ENCODE measurements around the gene ZBTB21.

ZBTB21 gene

DNA sequence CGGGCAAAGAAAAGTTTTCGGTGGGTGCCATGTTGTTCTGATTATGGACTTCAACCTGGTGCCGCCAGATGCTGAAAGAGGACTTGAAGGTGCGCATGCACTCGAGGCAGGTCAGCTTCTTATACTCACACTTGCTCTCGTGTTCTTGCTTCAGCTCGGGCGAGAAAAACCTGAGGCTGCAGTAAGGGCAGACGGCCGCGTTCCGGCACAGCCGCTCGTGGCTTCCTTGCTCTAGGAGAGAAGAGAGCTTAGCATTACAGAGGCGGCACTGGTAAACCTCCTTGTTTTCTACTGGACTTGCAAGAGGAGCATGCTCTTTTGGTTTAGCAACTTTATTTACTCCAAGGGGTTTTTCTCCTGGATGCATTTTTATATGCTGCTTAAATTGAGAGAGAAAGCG is 18.5 kb downstream of the ZBTB21 start:
- no peak for DNase-seq

DNA sequence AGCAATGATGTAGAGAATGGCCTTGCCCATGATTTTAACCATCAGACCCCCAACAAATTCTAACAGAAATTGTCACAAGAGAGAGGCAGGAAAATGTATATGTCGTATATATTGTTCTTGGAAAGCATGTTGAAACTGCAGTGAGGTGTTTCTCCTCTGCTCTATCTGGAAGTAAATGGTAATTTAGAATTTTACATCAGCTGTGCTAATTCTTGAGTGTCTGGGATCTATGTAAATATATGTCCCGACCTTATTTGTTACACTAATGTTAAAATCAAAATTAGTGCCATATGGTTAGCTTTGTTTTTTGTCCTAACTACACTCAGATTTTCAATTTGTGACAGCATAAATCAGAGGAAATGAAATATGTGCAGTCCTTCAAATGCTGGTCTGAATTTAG is 20.5 kb downstream of the ZBTB21 start:
- DNase-seq: no peak

DNA sequence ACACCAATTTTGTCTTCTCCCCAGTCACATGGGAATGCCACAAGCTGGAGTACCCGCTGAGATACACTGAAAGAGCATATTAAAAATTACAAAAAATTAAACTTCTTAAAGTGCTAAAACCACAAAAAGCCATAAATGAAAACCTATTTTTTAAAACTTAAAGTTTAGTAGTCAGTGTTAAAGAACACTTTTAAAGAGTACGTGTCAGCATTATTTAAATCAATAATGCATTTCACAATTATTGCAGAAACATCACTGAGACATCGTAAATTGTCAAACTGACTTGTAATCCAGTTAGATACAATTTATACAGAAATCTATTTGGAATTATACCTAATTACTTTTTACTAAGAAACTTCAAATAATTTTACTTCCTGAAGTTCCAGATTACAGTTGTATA is 22.9 kb downstream of the ZBTB21 start:
- no peak for DNase-seq

DNA sequence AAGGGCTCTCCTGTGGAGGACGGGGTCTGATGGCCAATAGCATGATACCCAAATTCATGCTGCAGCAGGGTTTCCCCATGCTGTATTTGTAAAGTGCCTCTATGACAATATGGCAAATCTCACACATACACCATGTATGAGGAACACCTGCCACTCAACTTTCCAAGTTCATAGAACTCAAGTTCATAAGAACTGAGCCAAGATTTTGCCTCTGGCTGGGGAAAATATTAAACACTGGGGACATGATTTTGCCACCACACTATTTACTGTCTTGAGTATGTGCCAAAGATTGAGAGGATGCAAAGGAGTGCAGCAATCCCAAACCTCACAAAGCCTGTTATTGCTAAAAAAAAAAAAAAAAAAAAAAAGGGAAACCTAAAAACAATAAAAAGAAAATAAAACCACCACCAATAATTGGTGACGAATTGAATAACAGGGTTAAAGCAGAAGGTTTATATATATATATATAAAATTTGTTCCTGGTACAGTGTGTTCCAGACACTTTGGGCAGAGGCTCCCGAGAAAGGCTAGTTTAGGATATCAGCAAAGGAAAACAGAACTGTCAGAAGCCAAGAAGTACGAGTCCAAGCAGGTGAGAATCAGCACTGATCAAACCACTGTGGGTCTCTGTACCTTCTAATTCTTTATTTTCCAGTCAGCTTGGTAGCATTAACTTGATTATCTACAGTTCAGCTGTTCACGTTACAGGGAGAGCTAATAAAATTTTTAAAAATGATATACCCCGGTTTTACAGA is 24.3 kb downstream of the ZBTB21 start:
- DNase-seq: no peak

DNA sequence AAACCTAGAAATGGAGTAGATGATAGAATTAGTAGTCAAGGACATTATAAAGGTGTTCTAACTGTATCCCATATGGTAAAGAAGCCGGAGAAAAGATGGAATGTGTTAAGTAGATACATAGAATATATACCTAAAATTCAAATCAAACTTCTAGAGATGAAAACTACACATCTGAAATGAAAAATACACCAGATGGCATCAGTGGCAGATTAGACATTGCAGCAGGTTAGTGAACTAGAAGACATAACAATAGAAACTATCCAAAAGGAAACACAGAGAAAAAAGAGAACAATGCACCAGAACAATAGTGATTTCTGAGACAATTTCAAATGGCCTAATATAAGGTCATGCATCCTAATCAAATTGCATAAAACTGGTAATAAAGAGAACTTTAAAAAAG is 26.9 kb downstream of the ZBTB21 start:
- DNase-seq: no peak

DNA sequence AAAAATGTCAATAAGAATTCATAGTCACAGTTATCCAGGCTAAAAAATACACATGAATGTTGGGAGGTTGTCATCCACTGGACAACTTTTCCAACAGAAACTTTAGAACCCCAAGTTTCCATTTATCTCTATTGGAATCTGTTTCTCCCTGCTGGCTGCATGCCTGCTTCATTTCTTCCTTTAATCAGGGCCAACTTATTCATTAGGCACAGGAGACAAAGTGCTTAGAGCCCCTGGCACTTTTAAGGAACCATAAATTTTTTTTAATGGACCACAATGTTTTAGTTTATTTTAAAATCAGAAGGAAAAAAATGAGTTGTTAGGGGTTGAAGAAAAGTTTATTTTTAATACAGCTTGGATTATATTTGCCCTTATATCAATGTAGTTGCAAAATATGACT is 29.6 kb downstream of the ZBTB21 start:
- no peak for DNase-seq

DNA sequence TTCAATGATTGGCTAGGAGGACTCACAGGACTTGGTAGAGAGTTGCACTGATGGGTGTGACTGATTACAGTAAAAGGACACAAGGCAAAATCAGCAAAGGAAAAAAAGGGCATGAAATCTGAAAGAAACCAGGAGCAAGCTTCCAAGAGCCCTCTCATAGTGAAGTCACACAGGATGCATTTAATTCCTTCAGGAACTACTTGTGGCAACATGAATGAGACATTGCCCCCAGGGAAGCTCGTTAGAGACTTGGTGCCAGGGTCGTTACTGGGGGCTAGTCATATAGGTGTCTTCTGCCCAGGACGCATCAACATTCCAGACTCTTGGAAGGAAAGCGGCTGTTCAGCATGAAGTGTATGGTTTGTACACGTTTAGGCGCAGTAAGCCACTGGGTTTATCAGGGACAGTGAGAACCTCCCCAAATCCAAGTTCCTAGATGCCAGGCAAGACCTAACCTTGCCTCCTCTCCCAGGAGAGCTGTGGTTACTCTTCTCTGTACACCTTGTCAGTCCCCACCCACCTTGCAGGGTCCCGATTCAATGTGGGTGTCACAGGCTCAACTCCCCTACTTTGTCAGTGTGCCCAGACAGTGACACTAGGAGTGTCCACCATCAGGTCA is 30.3 kb downstream of the ZBTB21 start:
- no peak for DNase-seq

DNA sequence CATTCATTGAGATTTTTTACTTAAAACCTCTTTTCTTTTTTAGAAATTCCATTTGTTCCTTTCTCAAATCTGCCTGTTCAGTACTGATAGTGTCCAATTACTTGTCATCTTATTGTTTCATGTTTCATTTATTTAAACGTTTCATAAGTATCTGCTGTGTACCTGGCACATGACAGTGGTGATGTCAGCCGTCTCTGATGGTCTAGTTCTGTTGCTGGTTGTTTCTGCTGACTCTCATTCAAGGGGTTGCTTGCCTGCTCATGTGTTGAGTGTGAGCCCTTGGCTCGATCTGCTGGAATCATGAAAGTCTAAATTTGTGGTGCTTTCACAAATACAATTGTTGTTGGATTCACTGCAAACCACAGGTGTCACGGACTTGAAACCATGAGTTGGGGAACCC is 30.8 kb downstream of the ZBTB21 start:
- no peak for DNase-seq

DNA sequence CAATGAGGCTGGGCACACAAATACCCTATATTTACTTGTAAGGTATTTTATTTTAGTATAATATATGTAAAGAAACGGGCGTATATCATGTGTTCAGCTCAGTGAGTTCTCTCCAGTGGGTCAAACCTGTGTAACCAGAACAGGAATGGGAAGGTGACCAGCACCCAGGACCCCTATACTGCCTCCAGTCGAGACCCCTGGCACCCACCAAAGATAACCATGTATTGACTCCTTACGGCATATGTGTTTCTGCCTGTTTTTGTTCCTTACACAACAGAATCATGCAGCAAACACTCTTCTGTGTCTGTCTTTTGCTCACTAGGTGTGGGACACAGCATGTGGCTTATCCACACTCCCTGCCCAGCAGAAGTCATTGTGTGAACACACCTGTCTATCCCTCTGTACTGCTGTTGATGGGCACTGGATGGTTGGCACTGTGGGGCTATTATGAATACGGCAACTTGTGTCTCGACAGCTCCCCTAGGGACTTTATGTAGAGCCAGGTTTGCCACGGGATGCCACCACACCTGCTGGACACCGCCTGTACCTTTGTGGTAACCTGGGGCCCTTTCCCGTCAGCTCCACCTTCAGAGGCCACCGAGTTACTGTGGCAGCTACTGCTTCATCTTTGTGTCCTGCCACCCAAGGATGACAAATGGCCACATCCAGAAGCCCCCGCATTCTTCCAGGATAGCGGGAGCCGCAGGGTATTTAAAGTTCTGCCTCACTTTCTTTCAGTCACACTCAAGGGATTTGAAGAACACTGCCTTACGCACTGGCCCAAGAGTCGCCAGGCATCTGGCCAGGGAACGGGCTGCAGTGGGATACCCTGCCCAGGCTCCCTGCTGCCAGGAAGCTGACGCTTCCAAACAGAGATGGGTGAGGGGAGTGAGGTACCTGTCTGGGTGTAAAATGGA is 32.9 kb downstream of the ZBTB21 start:
- no peak for DNase-seq

DNA sequence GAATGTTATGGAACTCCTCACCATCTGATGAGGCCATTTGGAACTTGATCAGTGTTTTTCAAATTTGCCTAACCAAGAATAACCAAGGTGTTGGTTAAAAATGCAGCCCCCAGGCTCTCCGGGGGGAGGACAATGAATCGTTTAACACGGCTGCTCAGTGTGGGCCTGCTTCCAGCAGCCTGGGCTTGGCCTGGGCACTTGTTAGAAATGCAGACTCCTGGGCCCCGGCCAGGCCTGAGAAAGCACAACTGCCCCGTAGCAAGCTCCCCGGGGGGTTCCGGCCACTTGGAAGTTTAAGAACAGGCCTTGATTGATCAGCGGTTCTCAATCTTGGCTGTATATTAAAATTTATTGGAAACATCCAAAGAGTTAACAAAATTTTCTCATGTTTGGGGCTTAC is 33.5 kb downstream of the ZBTB21 start:
- DNase-seq: no peak

DNA sequence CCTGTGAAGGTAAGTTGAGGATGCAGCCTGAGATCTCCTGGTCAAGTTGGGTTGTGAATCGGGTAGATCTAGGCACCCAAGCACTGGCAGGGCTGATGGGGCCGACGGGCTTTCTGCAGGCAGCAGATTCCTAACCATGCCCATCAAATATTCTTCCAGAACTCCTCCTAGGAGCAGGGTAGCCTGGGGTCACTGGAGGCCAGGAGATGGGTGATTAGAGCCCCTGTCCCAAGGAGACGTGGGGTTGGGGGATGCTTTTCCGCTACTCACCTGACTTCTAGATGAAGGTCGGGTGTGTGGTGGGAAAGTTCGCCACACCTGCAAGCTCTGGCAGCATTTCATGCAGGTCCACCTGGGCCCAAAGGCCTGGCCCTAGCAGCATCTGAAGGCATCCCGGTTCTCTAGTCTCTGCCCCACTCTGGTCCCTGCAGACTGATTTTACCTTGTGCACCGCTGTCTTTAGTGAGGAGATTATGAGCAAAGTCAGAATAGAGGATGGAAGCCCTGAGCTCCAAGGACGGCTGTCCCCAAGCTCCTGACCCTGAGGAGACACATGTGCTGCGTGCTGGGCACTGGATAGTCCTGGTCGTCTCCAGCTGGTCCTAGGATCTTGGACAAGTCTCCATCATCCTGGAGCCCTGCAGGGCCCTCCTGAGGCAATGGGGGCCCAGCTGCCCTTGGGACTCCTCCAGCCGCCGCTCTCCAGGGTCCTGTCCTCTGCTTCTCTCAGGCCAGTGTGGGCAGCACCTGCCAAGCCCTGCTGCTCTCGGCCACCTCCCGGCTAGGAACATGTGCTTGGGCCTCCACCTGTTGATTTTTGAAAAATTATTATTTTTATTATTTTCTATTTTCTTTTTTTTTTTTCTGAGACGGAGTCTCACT is 34.5 kb downstream of the ZBTB21 start:
- no peak for DNase-seq

DNA sequence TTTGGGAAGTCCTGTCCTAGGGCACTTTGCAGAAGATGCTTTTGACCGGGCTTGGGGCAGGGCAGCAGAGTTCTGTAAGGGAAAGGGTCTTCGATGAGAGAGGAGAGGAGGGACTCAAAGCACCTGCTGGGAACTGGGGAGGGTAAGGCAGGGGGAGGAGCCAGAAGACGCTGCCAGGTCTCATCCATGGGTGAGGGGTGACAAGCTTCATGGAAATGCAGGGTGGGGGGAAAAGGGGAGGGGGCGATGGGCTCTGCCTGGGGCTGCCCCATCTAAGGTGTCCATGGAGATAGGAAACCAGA is 35.5 kb downstream of the ZBTB21 start:
- DNase-seq: no peak

DNA sequence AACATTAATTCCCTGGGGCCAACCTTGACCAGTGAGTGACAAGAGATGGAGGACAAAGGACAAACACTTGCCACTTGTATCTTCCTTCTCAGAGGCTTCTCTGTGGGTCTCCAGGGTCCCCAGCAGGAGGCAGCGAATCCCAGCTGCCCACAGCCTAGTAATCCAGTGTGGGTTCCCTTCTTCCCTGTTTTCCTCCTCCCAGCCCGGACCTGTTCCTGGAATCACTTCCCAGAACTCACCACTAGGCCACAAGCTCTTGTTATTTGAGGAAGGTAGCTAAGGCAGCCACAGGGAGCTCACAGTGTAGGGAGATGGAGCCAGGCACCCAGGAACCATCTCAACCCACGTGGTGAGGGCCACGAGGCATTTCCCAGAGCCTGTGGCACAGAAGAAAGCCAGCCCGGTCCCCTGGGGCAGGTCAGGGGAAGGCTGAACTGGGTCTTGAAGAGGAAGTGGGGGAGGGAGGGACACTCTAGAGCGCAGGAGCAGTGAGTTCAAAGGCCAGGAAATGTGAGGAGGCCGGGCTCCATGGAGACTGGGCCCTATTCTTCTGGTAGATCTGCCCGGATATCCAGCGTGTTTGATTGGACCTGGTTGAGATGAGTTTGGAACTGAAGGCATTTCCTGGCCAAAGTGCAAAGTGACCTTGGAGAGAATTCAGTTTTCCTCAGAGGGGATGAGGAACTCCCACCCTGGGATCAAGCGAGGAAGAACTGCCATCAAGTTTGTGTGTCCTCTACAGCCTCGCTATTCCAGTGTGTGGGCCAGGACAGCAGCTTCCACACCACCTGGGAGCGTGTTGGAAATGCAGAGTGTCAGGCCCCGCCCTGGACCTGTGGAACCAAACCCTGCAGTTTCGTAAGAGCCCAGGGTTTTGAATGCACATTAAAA is 36.1 kb downstream of the ZBTB21 start:
- no peak for DNase-seq

DNA sequence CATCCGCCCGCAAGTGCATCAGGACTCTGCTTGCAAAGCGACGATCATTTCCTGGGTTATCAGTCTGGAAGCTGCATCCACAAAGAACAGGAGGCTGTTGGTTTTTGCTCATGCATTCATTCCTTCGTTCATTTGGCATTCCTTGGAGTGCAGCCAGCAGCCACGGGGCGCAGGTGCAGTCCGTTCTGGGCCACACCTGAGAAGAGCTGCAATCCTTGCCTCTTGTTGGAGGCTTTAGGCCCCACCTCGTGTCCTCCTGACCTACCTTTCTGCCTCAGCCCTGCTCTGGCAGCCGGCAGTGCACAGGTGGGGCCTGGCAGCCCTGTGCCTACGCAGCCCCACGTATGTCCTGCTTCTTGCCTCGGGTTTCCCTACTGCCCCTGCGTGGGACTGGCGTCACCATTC is 36.7 kb downstream of the ZBTB21 start:
- no peak for DNase-seq

DNA sequence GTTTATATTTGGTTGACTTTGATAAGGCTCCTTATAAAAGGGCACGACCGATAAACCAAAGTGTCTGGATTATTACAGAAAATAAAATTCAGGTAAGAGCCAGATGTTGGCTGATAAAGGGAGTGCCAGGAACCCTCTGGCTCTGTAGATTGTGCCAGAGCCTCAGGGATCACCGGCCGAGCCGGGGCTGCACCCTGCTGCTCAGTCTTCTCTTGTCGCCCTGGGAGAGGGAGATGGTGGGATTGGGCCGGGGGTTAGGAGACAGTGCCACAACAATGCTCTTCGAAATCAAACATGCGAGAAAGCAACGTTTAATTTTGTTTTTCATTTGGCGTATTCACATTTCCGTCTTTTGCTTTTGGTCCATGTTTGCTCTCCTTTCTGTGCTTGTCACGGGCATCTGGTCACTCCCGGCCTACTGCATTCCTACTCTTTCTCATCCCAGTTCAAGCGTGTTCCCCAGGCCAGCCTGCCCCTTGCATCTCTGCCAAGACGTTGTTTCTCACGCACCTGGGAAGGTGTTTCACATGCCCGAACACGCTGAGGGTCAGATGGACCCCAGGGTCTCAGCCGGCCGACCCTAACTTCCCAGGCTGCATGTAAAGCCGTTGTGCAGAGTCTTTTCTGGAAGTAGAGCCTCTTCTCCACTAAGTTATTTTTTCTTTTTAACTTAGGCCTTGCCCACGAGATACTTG is 37.5 kb downstream of the ZBTB21 start:
- no peak for DNase-seq

DNA sequence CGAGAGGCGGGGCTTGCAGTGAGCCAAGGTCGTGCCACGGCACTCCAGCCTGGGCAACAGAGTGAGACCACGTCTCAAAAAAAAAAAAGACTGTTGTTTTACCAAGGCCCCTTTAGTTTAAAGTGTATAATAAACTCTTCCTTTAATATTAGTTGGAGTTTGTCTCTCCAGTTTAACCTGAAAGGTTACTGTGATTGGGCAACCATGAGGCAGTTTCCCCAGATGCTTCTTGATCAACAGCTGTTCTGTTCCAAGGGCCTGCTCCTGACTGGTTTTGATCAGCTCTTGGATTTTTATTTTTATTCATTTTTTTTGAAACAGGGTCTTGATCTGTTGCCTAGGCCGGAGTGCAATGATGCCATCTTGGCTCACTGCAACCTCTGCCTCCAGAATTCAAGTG is 38.3 kb downstream of the ZBTB21 start:
- no peak for DNase-seq

DNA sequence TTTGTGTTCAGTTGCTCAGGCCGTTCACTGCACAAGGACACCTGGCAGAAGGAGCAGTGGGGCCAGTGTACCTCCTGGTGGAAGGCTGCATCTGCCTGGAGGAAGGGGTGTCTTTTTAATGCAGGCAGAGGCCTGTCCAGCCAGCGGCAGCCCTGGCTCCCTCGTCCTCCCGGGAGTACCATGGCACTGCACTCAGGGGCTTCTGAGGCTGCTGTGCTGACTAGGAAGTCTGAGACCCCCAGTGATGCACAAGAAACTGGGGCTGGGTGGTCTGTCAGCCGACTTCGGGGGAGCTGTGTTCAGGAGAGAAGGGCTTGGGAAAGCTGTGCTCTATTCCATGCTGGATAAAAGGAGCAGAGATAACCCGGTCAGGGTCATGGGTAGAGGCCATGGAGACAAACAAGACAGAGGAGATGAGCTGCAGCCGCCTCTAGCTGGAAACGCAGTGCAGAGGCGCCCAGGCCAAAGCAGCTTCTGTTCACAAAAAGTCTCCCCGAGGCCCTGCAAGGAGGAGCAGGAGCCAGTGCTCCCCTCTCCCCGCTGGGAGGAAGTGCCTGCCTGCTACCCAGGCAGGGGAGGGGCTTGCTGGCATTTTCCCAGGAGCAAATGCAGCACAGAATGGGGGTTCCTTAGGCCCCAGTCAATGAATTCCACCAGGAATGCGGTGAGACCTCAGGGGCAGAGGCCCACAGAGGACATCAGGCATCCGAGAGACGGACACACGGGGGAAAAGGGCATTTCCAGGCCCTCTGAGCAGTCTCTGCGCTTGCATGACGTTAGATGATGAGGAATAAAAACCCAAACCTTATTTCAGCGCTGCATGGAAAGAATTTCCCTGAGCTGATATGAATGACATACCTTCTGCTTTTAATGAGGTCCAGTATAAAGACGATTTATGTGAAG is 39.2 kb downstream of the ZBTB21 start:
- no peak for DNase-seq

DNA sequence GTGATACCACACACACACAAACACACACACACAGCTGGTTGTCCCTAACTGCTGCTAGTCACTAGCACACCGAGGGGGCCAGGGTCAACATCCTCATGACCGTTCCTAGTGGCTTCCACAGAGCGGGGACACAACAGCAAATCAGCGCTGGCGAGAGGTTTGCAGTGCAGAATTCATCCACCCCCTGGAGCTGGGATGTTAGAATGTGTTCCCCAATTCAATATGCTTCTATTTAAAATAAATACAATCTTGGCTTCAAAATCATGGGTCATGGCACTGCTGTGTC is 40.1 kb downstream of the ZBTB21 start:
- no peak for DNase-seq

DNA sequence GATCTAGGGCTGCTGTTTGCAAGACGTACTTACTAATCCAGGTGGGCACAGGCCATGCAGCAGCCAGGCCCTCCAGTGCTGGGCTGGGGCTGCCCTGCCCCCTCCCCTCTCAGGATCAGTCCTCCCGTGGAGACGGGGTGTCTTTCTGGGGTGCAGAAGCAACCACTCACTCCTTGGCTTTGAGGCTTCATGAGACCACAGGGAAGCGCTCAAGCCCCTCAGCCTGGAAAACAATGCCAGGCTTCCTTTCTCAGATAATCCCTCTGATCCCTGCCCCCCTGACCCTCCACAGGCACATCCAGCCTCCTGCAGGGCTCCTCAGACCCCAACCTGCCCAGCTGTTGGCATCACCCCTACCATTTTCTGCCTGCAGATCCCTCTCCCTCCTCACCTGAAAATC is 42.5 kb downstream of the ZBTB21 start:
- no peak for DNase-seq

All from fibroblast of skin of back (primary cell).